Stimulated activated memory B cell treated with anti-CD40 and anti-IgM and Interleukin-4, amounts not matched to agents 10 μg/mL and 1 μg/mL and 100 μg/mL, for 72 hours (primary cell): Measurements from ENCODE around the gene RUNX2.

Experiments
- ATAC-seq: fragments of 150-1000 bp; cut with Tn5 transposase; 2 replicates; pipeline ENCODE4 v1.10.0; 2021
- H3K27ac Mint-ChIP-seq: one replicate; pipeline ENCODE4 v1.8.0; 2022; ENCODE audit warnings: mild to moderate bottlenecking, mixed read lengths
- H3K27me3 Mint-ChIP-seq: one replicate; pipeline ENCODE4 v1.8.0; 2022; ENCODE audit warnings: mixed read lengths
- H3K36me3 Mint-ChIP-seq: one replicate; pipeline ENCODE4 v1.8.0; 2022; ENCODE audit warnings: mixed read lengths
- H3K4me1 Mint-ChIP-seq: one replicate; pipeline ENCODE4 v1.8.0; 2022; ENCODE audit warnings: mixed read lengths
- H3K4me3 Mint-ChIP-seq: one replicate; pipeline ENCODE4 v1.8.0; 2022; ENCODE audit warnings: mild to moderate bottlenecking, moderate library complexity, mixed read lengths
- H3K9me3 Mint-ChIP-seq: one replicate; pipeline ENCODE4 v1.8.0; 2022; ENCODE audit warnings: mixed read lengths

Gene RUNX2

DNA sequence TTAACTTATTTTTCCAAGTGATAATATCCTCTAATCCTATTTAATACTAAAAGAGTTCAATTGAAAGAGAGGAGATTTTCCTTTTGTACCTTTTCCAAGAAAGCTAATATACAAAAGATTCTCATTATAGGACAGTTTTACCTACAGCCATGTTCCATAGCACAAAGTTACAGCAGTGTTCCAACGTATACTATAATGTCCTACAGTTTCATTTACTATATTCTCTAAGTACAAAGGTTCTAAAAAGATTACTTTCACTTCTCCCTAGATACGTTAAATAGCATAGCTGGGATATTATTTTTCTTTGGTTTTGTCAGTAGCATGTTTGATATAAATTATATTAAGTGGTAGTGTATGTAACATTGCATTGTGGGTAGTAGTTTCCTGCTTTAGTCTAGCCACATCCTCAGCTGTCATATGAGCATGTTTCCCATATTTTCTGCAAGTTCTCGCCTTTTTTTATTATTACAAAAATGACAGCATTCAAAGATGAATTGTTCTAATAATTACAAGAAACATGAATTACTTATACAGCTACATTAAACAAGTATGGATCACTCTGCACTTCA lies 4.4 kb upstream of the RUNX2 start:
- Mint-ChIP-seq H3K9me3 (no peaks in the 10 kb centered on the region), H3K27me3 (no peaks in the 10 kb centered on the region), H3K36me3 (no peaks in the 10 kb centered on the region), H3K4me3 (no peak overlapping the region), H3K27ac (no peak overlapping the region), H3K4me1 (peaks cover 6% of the 10 kb centered on the region)
- ATAC-seq: no peak

DNA sequence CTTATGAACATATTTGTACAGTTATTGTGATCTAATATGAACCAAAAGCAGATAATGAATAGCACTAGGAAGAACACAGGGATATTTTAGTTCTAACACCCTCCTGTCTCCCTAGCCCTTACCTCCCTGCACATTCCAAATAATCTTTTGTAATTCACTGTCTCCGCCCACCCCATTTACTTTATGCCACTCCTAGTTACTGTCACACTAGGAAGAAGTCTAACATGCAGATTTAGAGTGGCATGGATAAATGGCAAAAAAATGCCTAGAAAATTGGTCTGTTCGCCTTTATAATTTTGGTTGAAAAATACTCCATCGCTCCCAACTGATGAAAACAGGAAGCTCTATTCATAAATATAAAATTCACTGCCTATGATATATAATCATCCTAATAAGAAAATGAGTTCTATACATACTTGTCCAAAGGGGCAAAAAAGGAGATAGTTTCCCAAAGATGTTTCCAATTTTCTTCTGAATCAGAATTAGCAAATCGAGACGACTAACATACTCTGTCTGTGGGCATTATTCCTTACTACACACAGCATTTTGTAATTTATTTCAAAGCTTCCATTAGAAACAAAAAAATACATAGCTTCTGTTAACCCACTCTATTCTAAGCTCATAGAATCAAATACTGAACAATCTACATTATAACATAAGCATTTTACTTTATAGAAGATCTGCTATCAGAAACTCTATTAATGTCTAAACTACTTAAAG lies 1.3 kb upstream of the RUNX2 start:
- Mint-ChIP-seq H3K27me3 (no peaks in the 10 kb centered on the region), H3K4me1 (peaks cover 6% of the 10 kb centered on the region), H3K27ac (no peak overlapping the region), H3K9me3 (no peaks in the 10 kb centered on the region), H3K4me3 (no peak overlapping the region), H3K36me3 (no peaks in the 10 kb centered on the region)
- ATAC-seq: no peak

DNA sequence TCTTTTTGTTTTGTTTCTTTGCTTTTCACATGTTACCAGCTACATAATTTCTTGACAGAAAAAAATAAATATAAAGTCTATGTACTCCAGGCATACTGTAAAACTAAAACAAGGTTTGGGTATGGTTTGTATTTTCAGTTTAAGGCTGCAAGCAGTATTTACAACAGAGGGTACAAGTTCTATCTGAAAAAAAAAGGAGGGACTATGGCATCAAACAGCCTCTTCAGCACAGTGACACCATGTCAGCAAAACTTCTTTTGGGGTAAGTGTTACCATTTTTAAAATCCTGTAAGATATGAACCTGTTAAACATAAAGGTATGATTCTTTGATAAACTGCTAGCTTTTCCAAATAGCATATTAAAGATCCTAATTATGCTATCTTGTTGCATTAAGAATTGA lies 393 bp downstream of the RUNX2 start:
- H3K4me3 Mint-ChIP-seq: no peak overlapping the region
- ATAC-seq: no peak
- no peaks in the 10 kb centered on the region for H3K36me3 Mint-ChIP-seq
- H3K27me3 Mint-ChIP-seq: no peaks in the 10 kb centered on the region
- H3K27ac Mint-ChIP-seq: no peak overlapping the region
- H3K4me1 Mint-ChIP-seq: peaks cover under 1% of the 10 kb centered on the region
- H3K9me3 Mint-ChIP-seq: no peaks in the 10 kb centered on the region

DNA sequence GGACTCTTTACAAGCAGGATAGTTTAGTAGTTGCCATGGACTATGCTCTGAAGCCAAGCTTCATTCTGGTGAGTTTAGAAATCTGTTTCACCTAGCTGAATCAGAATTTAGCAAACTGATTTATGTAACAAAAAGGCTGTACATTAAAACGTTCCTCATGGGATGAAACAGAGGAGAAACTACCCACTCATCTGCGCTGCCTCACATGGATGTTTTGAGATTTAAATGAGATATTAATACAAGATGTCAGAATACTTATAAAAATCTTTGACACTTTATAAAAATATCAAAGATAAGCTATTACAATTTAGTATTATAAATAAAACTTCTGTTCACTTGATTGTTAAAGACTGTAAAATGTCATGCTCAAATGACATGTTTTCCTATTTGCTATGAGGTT lies 16.8 kb downstream of the RUNX2 start:
- H3K9me3 Mint-ChIP-seq: no peaks in the 10 kb centered on the region
- H3K4me1 Mint-ChIP-seq: no peaks in the 10 kb centered on the region
- H3K4me3 Mint-ChIP-seq: no peak overlapping the region
- no peak for ATAC-seq
- no peaks in the 10 kb centered on the region for H3K27me3 Mint-ChIP-seq
- no peak overlapping the region for H3K27ac Mint-ChIP-seq
- peaks cover 31% of the 10 kb centered on the region for H3K36me3 Mint-ChIP-seq

DNA sequence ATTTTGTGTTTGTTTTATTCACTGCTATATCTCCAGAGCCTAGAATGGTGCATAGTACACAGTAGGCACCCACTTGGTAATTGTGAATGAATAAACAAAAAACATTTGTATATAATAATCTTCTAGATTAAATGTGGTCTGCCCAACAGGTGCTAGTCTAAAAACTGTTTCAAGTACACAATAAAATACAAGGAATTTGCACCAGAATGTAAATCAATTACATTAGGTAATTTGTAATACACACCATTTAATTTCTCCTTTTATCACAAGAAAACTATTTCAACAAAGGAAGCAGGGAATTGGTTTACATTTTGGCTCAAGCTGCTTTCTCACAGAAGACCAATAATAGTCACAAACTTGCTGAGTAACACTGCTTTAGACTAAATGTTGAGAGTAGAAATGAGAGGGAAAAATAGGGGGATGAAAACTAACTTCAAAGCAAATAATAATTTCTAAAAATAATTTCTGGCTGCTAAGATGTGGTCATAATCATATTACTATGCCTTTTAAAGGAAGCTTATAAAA lies 22.1 kb downstream of the RUNX2 start:
- ATAC-seq: no peak
- Mint-ChIP-seq H3K9me3 (no peaks in the 10 kb centered on the region), H3K27me3 (no peaks in the 10 kb centered on the region), H3K4me1 (no peaks in the 10 kb centered on the region), H3K36me3 (peaks cover 23% of the 10 kb centered on the region), H3K4me3 (no peak overlapping the region), H3K27ac (no peak overlapping the region)

DNA sequence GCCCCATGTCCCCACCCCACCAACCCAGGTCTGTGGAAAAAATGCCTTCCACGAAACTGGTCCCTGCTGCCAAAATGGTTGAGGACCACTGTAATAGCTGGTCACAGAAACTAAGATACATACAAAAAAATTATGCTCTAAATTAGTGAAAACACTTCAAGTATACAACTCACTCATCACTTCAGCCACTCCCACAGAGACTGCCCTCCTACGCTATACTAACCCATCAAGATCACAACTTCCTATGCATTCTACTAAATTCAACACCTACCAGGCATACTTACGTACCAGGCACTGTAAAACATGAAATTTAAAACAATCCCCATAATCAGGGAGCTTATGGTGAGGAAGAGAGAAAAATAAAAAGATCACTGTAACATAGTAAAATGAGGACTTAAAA lies 22.9 kb downstream of the RUNX2 start:
- no peak overlapping the region for H3K27ac Mint-ChIP-seq
- H3K27me3 Mint-ChIP-seq: no peaks in the 10 kb centered on the region
- peaks cover 15% of the 10 kb centered on the region for H3K36me3 Mint-ChIP-seq
- no peaks in the 10 kb centered on the region for H3K4me1 Mint-ChIP-seq
- no peak for ATAC-seq
- no peaks in the 10 kb centered on the region for H3K9me3 Mint-ChIP-seq
- H3K4me3 Mint-ChIP-seq: no peak overlapping the region

DNA sequence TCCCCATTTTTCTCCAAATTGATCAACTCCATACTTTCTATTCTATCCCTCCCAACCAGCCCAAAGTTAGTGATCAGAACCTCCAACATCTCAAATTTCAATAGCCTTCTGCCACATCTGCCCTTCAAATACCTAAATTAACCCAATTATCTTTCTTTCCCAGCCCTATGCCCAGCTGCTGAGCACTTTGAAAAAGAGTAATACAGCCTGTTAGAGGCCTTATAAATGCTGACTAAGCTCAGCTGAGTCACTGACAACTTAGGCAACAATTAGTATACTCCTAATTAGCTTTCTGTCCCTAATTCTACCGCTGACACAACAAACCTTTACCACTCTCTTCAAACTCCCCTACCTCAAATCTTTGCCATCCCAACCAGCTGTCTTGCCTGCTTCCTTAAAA lies 23.5 kb downstream of the RUNX2 start:
- no peak for ATAC-seq
- no peaks in the 10 kb centered on the region for H3K27me3 Mint-ChIP-seq
- H3K4me1 Mint-ChIP-seq: no peaks in the 10 kb centered on the region
- H3K36me3 Mint-ChIP-seq: peaks cover 15% of the 10 kb centered on the region
- H3K4me3 Mint-ChIP-seq: no peak overlapping the region
- H3K27ac Mint-ChIP-seq: no peak overlapping the region
- no peaks in the 10 kb centered on the region for H3K9me3 Mint-ChIP-seq

DNA sequence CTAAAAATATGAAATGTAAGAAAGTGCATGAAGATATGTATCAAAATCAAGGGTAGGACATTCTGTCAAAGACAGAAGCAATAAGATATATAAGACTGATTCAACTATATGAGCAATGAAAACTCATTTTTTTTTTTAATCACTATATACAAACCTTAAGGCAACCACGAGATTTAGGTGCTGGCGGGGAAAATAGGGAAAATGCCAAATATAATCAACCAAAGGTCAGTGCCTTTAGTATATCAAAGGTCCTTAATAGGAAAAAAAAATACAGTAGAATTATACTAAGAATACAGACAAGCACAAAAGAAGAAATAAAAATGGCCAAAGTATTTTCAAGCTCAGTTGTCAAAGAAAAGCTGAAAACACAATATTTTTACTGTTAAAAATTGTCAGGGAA lies 25.5 kb downstream of the RUNX2 start:
- no peak for ATAC-seq
- H3K4me1 Mint-ChIP-seq: no peaks in the 10 kb centered on the region
- H3K27ac Mint-ChIP-seq: no peak overlapping the region
- H3K36me3 Mint-ChIP-seq: peaks cover 15% of the 10 kb centered on the region
- H3K27me3 Mint-ChIP-seq: no peaks in the 10 kb centered on the region
- H3K4me3 Mint-ChIP-seq: no peak overlapping the region
- no peaks in the 10 kb centered on the region for H3K9me3 Mint-ChIP-seq

DNA sequence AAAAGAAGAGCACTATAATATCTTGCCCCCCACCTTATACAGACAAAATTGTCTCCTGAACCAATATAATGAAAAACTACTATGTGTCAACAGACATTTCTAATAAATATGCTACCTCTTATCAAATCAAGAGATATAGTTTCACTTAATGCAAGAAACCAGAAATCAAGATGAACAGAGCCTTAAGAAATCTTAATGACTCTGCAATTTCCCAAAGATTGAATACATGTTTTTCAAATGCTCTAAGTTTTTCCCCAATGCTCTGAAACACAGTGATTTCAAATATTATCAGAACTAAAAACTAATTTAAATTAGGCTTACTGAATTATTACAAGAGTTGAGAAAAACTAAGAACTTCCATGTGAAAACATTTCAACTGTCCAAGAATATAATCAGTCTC lies 36.3 kb downstream of the RUNX2 start:
- ATAC-seq: no peak
- Mint-ChIP-seq H3K9me3 (no peaks in the 10 kb centered on the region), H3K4me3 (no peak overlapping the region), H3K27me3 (no peaks in the 10 kb centered on the region), H3K4me1 (no peaks in the 10 kb centered on the region), H3K36me3 (peaks cover 9% of the 10 kb centered on the region), H3K27ac (no peak overlapping the region)

DNA sequence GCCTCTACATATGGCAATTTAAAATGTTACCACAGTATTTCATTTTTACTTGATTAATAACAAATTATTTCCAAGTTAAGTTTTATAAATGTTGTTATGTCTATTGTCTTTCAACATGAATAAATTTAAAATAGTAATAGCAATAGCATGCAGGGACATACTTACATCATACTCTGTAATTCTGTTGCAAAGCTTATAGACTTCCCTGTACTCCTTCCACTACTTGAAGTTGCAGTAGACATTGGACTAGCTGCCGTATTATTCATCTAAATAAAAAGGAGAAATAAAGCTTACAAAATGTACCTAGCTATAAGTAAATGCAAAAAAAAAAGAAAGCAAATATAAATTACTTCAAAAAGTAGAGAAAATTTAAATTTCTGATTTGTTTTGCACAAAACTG lies 36.9 kb downstream of the RUNX2 start:
- ATAC-seq: no peak
- no peaks in the 10 kb centered on the region for H3K27me3 Mint-ChIP-seq
- peaks cover 15% of the 10 kb centered on the region for H3K36me3 Mint-ChIP-seq
- no peak overlapping the region for H3K4me3 Mint-ChIP-seq
- no peaks in the 10 kb centered on the region for H3K9me3 Mint-ChIP-seq
- peaks cover 5% of the 10 kb centered on the region for H3K4me1 Mint-ChIP-seq
- H3K27ac Mint-ChIP-seq: no peak overlapping the region

DNA sequence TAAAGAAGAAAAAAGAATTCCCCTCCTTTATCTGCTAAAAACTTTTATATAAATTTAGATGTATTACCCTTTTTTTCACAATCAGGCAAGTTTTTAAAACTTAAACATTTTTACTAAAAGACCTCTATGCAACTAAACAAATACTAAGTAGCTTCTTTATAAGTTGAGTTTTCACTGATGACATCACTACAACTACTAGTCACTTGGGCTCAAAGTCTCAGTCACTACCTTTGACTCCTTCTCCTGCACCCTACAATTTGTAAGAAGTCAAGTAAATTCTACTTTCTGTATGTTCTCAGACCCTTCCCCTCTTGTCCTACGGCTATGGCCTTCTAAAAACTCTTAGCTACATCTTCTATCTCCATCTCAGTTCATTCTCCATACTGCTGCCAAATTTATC lies 38.4 kb downstream of the RUNX2 start:
- H3K36me3 Mint-ChIP-seq: peaks cover 17% of the 10 kb centered on the region
- H3K27ac Mint-ChIP-seq: no peak overlapping the region
- H3K4me1 Mint-ChIP-seq: peaks cover 8% of the 10 kb centered on the region
- no peak overlapping the region for H3K4me3 Mint-ChIP-seq
- ATAC-seq: no peak
- no peaks in the 10 kb centered on the region for H3K27me3 Mint-ChIP-seq
- H3K9me3 Mint-ChIP-seq: no peaks in the 10 kb centered on the region

DNA sequence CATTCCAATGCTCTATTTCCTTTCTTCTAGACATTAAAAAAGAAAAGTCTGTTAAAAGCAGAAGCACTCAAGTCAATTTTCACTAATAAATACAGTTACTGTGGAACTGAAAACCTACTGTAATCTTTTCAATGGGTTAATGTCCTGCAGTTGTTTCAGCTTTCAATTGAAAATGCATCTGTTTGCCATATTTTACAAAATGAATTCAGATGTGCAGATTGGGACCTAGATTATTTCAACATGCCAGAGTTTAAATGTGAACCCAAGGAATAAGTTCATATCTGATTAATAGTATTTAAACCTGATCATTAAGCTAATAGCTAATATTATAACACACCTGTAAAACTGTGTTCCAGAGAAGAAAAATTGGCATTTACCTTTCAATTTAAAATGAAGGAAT lies 39.9 kb downstream of the RUNX2 start:
- Mint-ChIP-seq H3K4me3 (no peak overlapping the region), H3K27me3 (no peaks in the 10 kb centered on the region), H3K9me3 (no peaks in the 10 kb centered on the region), H3K27ac (no peak overlapping the region), H3K4me1 (peaks cover 8% of the 10 kb centered on the region), H3K36me3 (peaks cover 10% of the 10 kb centered on the region)
- no peak for ATAC-seq

DNA sequence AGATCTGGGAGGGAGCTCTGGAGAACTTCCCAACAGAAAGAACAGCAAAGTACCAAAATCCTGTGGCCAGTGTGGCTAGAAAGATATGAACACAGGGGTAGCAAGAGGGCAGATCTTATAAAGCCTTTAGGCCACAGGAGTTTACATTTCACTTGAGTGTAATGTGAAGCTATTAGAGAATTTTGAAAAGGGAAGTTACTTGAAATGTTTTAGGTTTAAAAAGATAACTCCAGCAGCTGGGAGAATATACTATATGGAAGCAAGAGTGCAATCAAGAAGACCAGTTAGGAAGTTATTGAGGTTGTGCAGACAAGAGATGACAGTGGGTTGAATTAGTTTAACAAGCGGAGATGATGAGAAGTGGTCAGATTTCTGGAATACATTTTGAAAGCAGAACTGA lies 41.7 kb downstream of the RUNX2 start:
- H3K27ac Mint-ChIP-seq: no peak overlapping the region
- H3K4me1 Mint-ChIP-seq: peaks cover 8% of the 10 kb centered on the region
- H3K9me3 Mint-ChIP-seq: no peaks in the 10 kb centered on the region
- H3K4me3 Mint-ChIP-seq: no peak overlapping the region
- no peak for ATAC-seq
- H3K36me3 Mint-ChIP-seq: peaks cover 10% of the 10 kb centered on the region
- no peaks in the 10 kb centered on the region for H3K27me3 Mint-ChIP-seq

DNA sequence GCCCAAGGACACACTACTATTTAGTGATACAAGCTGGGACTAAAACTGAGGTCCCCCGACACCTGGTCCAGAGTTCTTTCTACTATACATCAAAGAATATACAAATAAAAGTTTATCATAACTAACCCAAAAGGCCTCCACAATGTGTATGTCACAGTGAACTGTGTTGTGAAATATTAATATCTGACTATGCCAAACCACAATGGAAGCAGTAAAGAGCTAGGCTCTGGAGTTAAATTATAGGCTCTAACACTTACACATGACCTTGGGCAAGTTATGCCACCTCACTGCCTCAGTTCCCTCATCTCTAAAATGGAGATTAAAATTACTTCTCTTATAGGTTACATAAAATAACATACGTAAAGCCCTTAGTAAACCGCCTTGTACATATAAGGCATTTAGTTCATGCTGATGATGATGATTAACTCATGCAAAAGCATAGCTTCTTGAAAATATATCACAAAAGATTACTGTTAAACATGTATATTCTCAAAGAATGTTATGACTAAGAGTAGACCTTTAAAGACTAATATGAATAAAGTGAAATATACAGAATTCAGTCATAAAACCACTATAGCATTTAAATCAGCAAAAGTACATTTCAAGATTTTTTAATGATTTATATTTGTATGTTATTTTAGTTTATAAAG lies 43.9 kb downstream of the RUNX2 start:
- Mint-ChIP-seq H3K36me3 (peaks cover 10% of the 10 kb centered on the region), H3K27me3 (no peaks in the 10 kb centered on the region), H3K9me3 (no peaks in the 10 kb centered on the region), H3K27ac (no peak overlapping the region), H3K4me3 (no peak overlapping the region), H3K4me1 (peaks cover 15% of the 10 kb centered on the region)
- ATAC-seq: no peak

DNA sequence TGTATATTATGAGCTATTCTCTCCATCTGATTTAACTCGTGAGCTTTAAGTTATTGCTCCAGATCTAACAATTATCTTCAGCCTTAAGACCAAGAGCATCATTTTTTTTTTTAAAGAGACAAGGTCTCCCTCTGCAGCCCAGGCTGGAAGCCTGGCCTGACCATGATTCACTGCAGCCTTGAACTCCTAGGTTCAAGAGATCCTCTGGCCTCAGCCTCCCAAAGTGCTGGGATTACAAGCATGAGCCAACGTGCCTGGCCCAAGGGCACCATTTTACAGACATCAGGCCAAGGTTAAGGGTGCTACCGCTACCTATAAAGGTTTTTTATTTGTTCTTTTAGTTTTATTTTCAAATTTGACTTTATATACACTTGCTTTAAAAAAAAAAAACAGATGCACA lies 47.3 kb downstream of the RUNX2 start:
- Mint-ChIP-seq H3K27me3 (no peaks in the 10 kb centered on the region), H3K9me3 (no peaks in the 10 kb centered on the region), H3K36me3 (no peaks in the 10 kb centered on the region), H3K27ac (no peak overlapping the region), H3K4me1 (peaks cover 23% of the 10 kb centered on the region), H3K4me3 (no peak overlapping the region)
- no peak for ATAC-seq
